ENCODE results near the gene PPP2R5D.

PPP2R5D gene

DNA sequence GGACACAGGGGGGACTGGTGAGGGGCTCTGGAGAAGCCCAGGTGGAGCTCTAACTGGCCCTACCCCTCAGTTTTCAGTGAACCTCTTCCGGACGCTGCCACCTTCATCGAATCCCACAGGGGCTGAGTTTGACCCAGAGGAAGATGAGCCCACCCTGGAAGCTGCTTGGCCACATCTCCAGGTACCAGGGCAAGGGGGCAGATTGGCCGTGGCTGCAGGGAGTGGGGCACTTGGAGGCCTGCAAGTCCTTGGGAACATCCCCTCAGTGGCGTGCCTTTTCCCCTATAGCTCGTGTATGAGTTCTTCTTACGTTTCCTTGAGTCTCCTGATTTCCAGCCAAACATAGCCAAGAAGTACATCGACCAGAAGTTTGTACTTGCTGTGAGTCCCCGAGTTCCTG is 22.8 kb downstream of the PPP2R5D start:
- no peak for TF ChIP-seq POLR2AphosphoS5 (IDR thresholded peaks at IDR 0.05; ENCODE audit: low read depth, low read length)
- no peak for TF ChIP-seq TAF1 (IDR thresholded peaks at IDR 0.05; ENCODE audit: borderline replicate concordance, low read depth, low read length)
- TF ChIP-seq POLR2A (IDR thresholded peaks at IDR 0.05; ENCODE audit: low read depth, low read length): no peak
- DNase-seq (ENCODE audit: insufficient read length): no peak

DNA sequence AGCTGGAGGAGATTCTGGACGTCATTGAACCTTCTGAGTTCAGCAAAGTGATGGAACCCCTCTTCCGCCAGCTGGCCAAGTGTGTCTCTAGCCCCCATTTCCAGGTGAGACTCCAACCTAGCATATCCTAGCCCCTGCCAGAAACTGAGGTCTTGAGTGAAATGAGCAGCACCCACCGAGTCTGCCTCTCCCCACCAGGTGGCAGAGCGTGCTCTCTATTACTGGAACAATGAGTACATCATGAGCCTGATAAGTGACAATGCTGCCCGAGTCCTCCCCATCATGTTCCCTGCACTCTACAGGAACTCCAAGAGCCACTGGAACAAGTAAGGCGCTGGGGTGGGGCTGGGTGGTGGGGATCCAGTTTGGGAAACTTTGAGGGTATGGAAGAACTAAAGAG is 24.8 kb downstream of the PPP2R5D start:
- no peak for DNase-seq (ENCODE audit: insufficient read length)
- FAIRE-seq: no peak
- TF ChIP-seq POLR2A (IDR thresholded peaks at IDR 0.05; ENCODE audit: low read depth, low read length): no peak
- TF ChIP-seq POLR2AphosphoS5 (IDR thresholded peaks at IDR 0.05; ENCODE audit: low read depth, low read length): no peak
- no peak for TF ChIP-seq TAF1 (IDR thresholded peaks at IDR 0.05; ENCODE audit: borderline replicate concordance, low read depth, low read length)

More for the DNA sequence above, 22.8 kb downstream of the PPP2R5D start:
- no peak for FAIRE-seq

DNA sequence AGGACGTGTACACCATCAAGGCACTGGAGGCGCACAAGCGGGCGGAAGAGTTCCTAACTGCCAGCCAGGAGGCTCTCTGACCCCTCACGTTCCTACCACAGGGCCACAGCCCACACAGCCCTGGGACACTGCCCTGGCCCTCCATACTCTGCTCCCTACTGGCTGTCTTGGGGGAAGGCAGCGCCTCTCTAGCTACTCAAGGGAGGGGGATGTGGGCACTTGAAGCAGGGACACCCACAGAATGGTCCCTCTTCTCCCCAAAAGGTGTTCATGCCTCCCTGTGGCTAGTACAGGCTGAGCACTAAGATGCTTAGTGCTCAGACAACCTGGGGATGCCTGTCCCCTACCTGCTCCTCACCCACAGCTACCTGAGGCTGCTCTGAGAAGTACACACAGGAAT is 26.8 kb downstream of the PPP2R5D start:
- DNase-seq (ENCODE audit: insufficient read length): no peak
- TF ChIP-seq POLR2AphosphoS5 (IDR thresholded peaks at IDR 0.05; ENCODE audit: low read depth, low read length) (no peak), TAF1 (IDR thresholded peaks at IDR 0.05; ENCODE audit: borderline replicate concordance, low read depth, low read length) (no peak), POLR2A (IDR thresholded peaks at IDR 0.05; ENCODE audit: low read depth, low read length) (no peak)
- FAIRE-seq: no peak

DNA sequence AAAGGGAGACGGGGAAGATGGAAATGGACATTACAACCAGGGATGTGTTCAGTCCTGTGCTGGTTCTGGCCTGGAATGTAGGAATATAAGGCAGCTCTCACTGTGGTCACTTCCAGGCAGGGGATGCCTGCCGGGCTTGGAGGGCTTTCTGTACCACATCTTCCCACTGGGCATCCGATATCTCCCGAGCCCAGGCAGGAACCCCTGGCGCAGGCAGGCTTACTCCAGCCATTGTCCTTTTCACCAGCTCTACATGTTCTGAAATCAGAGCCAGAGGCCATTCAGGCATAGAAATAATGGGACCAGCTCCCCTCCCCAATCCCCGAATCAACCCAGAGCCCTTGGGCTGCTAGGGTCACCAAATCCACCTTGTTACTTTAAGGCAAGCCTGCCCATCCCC is 28.0 kb downstream of the PPP2R5D start:
- FAIRE-seq (no peak), DNase-seq (ENCODE audit: insufficient read length) (no peak)
- TF ChIP-seq POLR2A (IDR thresholded peaks at IDR 0.05; ENCODE audit: low read depth, low read length) (no peak), TAF1 (IDR thresholded peaks at IDR 0.05; ENCODE audit: borderline replicate concordance, low read depth, low read length) (no peak), POLR2AphosphoS5 (IDR thresholded peaks at IDR 0.05; ENCODE audit: low read depth, low read length) (no peak)

DNA sequence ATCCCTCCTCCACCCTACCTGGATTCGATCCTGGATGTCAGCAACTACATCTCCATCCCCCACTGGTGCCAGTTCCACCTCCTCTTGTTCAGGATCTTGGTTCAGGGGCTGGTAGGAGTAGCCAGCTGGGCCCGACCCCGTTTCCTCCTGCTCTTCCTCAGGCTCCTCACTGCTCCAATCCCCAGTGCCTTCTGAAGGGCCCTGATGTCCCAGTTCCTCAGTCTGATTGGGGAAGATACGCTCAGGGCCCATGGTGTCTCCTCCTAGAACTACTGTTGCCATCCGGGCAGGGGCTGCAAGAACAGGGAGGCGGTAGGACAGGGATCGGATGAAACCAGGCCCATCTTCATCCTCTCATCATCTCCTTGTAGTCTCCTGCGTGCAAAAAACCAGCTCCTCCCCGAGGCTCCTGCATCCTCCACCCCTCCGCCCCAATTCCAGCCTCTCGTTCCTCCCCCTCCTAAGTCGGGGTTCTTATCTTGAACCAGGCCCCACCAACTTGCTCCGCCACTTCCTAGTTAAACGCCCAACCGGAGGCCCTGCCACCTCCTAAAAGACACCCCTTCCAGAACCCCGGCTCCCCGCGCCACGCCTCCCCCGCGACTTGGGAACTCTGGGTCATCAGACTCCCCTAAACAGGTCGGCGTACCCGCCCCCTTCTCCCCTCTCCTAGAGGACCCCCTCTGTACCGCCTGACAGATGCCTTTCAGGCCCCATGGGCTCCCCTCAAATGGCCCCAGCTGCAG is 28.9 kb downstream of the PPP2R5D start:
- DNase-seq (ENCODE audit: insufficient read length) (no peak), FAIRE-seq (no peak)
- TF ChIP-seq TAF1 (IDR thresholded peaks at IDR 0.05; ENCODE audit: borderline replicate concordance, low read depth, low read length) (no peak), POLR2AphosphoS5 (IDR thresholded peaks at IDR 0.05; ENCODE audit: low read depth, low read length) (0 out of 2 replicates have a peak, but pooled peaks have one; percentile 8)

DNA sequence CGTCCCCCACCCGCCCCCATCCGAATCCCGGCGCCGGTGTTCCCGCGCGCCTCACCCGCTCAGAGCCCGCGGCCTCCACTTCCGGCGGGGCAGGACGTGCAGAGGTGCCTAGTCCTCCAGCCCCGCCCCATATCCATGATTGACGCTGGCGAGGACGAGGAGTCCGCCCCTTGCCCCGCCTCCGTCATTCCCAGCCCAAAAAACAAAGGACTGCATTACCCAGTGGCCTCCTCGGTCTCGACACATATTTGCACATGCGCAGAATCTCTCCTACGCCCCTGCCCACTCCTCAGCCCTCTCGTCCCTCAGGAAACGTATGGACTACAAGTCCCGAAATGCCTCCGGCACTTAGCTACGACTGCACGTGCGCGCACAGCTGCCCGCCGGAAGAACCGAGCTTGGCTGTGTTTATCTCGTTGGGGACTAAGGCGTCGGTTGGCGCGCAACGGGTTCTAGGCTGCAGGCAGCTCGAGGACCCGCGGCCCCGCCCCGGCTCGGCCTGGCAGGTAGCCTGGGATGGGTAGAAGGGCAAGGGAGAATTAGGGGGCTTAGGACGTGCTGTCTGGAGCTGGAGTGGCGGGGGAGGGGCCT is 29.6 kb downstream of the PPP2R5D start, which contains the start of the genes KLHDC3 and MEA1:
Gene KLHDC3, plus strand, starts transcription at position 407 of the 591 bp plus-strand sequence. CDS start 2,944 bp downstream, outside the sequence.
Gene MEA1, minus strand, starts transcription at position 104 of the 591 bp plus-strand sequence. CDS start 133 bp downstream, outside the sequence.
- FAIRE-seq: peak; percentile 100
- TF ChIP-seq POLR2AphosphoS5 (IDR thresholded peaks at IDR 0.05; ENCODE audit: low read depth, low read length) (no peak), POLR2A (IDR thresholded peaks at IDR 0.05; ENCODE audit: low read depth, low read length) (no peak), TAF1 (IDR thresholded peaks at IDR 0.05; ENCODE audit: borderline replicate concordance, low read depth, low read length) (no peak)
- peak; percentile 96 for DNase-seq (ENCODE audit: insufficient read length)

DNA sequence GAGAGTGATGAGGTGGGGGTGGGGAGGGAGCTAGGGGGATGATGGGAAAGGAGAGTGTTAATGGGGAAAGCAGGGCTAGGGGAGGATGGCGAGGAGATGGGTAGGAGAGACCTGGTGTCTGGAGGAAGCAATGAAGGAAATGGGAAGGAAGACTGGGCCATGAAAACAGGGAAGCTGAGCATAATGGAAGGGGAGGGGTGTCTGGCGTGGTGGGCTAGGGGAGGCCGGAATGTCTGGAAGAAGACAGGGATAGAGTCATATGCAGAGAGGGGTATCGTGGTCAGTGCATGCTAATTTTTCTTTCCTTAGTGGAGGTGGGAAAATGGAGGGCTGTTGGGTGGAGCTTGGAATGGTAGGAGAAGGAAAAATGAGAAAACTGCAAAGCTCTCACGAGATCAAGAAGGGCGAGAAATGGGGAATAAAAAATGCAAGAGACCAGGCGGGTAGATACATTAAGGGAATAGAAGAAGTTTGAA is 30.1 kb downstream of the PPP2R5D start:
- TF ChIP-seq POLR2A (IDR thresholded peaks at IDR 0.05; ENCODE audit: low read depth, low read length): no peak
- no peak for TF ChIP-seq TAF1 (IDR thresholded peaks at IDR 0.05; ENCODE audit: borderline replicate concordance, low read depth, low read length)
- no peak for TF ChIP-seq POLR2AphosphoS5 (IDR thresholded peaks at IDR 0.05; ENCODE audit: low read depth, low read length)
- DNase-seq (ENCODE audit: insufficient read length): no peak
- no peak for FAIRE-seq

DNA sequence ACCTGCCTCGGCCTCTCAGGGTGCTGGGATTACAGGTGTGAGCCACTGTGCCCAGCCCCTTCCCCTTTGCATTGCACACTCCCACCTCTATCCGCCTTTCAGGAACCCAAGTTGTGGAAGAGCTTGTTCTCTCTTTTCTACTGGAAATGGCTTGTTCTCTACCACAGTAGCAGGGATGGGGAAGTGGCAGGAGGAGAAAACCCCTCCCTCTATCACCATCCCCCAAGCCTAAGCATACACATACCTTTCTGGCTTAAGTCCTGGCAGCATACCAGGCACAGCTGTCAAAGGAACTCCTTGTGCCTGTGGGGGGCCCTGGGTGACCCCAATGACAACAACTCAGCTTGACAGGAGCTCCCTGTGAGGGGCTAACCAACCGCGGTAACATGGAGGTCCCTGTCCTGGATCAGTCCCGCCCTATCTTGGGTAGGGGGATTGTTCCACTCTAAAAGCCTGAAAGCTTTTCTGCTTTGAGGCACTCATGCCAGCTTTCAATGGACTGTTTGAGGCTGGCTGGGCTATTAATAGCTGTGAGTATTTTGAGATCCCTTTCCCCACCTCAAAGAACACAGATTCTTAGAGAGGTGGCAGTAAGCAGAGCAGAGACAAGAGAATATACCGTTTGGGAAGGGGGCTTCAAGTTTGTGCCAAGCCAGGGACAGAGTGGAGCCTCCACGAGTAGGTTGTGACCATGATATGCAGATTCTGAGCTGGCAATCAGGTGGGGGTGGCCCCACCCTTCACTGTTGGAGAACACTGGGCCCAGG is 32.0 kb downstream of the PPP2R5D start:
- TF ChIP-seq POLR2A (IDR thresholded peaks at IDR 0.05; ENCODE audit: low read depth, low read length): no peak
- no peak for TF ChIP-seq POLR2AphosphoS5 (IDR thresholded peaks at IDR 0.05; ENCODE audit: low read depth, low read length)
- TF ChIP-seq TAF1 (IDR thresholded peaks at IDR 0.05; ENCODE audit: borderline replicate concordance, low read depth, low read length): no peak
- DNase-seq (ENCODE audit: insufficient read length) (no peak), FAIRE-seq (no peak)

DNA sequence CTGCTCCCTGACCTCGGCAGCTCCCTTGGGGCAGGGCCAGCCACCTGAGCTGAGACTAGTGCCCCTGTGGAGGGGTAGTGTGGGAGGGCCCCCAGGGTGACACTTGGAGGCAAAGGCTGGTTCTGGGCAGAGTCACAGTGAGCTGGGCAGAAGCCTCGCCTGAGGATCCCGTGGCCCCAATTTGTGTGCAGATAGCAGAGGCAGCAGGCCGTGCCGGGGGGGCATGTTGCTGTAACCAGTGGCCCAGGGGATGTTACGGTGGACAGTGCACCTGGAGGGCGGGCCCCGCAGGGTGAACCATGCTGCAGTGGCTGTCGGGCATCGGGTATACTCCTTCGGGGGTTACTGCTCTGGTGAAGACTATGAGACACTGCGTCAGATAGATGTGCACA is 32.6 kb downstream of the PPP2R5D start:
- FAIRE-seq (no peak), DNase-seq (ENCODE audit: insufficient read length) (no peak)
- TF ChIP-seq POLR2A (IDR thresholded peaks at IDR 0.05; ENCODE audit: low read depth, low read length) (no peak), TAF1 (IDR thresholded peaks at IDR 0.05; ENCODE audit: borderline replicate concordance, low read depth, low read length) (no peak), POLR2AphosphoS5 (IDR thresholded peaks at IDR 0.05; ENCODE audit: low read depth, low read length) (no peak)

DNA sequence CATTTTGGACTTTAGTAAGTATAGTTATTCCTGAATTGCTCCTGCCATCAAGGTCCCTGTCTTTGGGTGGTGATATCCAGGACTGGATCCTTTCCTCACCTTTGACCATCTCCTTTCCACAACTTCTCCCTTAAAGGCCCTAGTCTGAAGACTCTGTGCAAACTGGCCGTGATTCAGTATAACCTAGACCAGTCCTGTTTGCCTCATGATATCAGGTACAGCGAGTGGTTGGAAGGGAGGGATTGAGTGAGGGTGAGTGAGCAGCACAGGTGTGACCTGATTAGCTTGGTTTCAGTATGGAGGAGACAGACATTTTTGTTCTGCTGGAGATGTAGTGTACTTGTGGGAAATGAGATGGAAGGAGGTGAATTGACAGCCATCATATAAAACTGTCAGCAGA is 34.8 kb downstream of the PPP2R5D start:
- FAIRE-seq (no peak), DNase-seq (ENCODE audit: insufficient read length) (no peak)
- TF ChIP-seq POLR2AphosphoS5 (IDR thresholded peaks at IDR 0.05; ENCODE audit: low read depth, low read length): no peak
- no peak for TF ChIP-seq TAF1 (IDR thresholded peaks at IDR 0.05; ENCODE audit: borderline replicate concordance, low read depth, low read length)
- no peak for TF ChIP-seq POLR2A (IDR thresholded peaks at IDR 0.05; ENCODE audit: low read depth, low read length)

DNA sequence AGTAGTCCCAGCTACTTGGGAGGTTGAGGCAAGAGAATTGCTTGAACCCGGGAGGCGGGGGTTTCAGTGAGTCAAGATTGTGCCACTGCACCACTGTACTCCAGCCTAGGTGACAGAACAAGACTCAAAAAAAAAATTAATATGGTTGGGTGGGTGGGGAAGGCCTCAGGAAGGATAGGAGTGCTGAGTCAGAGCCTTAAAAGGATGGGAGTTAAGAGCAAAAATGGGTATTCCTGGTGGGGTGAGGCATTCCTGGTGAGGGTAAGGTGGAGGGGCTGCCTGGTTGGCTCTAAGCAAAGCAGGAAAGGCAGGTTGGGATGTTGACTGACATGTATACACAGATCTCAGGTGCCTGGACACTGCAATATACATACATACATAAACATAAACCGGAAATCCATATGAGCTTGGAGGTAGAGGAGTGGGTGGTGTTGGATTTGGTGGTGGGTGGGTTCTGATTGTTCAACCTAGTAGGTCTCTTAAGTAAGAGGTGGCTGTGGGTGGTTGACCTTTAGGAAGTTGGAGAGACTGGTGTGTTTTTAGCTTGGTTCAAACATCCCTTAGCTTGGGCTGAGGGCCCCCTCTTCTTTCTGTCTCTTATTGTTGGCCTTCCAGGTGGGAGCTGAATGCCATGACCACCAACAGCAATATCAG is 35.8 kb downstream of the PPP2R5D start:
- no peak for FAIRE-seq
- DNase-seq (ENCODE audit: insufficient read length): no peak
- TF ChIP-seq POLR2A (IDR thresholded peaks at IDR 0.05; ENCODE audit: low read depth, low read length) (no peak), TAF1 (IDR thresholded peaks at IDR 0.05; ENCODE audit: borderline replicate concordance, low read depth, low read length) (no peak), POLR2AphosphoS5 (IDR thresholded peaks at IDR 0.05; ENCODE audit: low read depth, low read length) (no peak)

All from GM12892 (cell line).